Stimulated activated naive CD8-positive, alpha-beta T cell treated with anti-CD3 and anti-CD28 coated beads, Interleukin-15, Interleukin-2, amounts not matched to agents 100 ng/mL and 50 ng/mL, for 24 hours (primary cell): ENCODE data around the gene CAMK1G.

ENCODE experiments used
- H3K27ac Mint-ChIP-seq: one replicate; pipeline ENCODE4 v1.8.0; 2021; ENCODE audit warnings: mild to moderate bottlenecking, mixed read lengths
- H3K27me3 Mint-ChIP-seq: one replicate; pipeline ENCODE4 v1.8.0; 2021; ENCODE audit warnings: mixed read lengths
- H3K36me3 Mint-ChIP-seq: one replicate; pipeline ENCODE4 v1.8.0; 2021; ENCODE audit warnings: low read depth, mixed read lengths
- H3K4me1 Mint-ChIP-seq: one replicate; pipeline ENCODE4 v1.8.0; 2021; ENCODE audit warnings: low read depth, mixed read lengths
- H3K4me3 Mint-ChIP-seq: one replicate; pipeline ENCODE4 v1.8.0; 2021; ENCODE audit warnings: mild to moderate bottlenecking, mixed read lengths
- H3K9me3 Mint-ChIP-seq: one replicate; pipeline ENCODE4 v1.8.0; 2021; ENCODE audit warnings: mixed read lengths

CAMK1G gene

DNA sequence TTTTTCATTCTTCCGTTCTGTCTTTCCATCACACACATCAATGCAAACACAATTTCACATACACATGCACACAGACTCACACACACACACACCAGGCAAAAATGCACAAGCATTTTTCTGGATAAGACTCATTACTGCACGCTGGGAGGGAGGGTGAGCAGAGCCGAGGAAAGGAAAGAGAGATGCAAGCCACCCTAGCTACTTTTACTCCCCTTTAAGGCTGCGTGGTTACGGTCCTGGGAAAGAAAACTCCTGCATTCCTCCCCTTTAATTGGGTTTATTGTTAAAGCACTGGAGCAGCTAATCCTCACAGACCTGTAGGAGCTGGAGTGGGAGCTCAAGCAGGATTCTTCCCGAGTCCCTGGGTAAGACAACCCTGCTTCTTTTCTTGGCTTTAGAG is at the start of gene CAMK1G:
TSS of gene CAMK1G (plus strand) at position 307 of the 400 bp plus-strand sequence. CDS start 11,270 bp downstream, outside the sequence.
- H3K27ac Mint-ChIP-seq: no peak within 1 kb of the TSS
- no peak within 1 kb of the TSS for H3K4me3 Mint-ChIP-seq
- H3K4me1 Mint-ChIP-seq: no peaks in the 10 kb centered on the region
- H3K9me3 Mint-ChIP-seq: no peaks in the 10 kb centered on the region
- no peaks in the 10 kb centered on the region for H3K36me3 Mint-ChIP-seq
- H3K27me3 Mint-ChIP-seq: no peaks in the 10 kb centered on the region

DNA sequence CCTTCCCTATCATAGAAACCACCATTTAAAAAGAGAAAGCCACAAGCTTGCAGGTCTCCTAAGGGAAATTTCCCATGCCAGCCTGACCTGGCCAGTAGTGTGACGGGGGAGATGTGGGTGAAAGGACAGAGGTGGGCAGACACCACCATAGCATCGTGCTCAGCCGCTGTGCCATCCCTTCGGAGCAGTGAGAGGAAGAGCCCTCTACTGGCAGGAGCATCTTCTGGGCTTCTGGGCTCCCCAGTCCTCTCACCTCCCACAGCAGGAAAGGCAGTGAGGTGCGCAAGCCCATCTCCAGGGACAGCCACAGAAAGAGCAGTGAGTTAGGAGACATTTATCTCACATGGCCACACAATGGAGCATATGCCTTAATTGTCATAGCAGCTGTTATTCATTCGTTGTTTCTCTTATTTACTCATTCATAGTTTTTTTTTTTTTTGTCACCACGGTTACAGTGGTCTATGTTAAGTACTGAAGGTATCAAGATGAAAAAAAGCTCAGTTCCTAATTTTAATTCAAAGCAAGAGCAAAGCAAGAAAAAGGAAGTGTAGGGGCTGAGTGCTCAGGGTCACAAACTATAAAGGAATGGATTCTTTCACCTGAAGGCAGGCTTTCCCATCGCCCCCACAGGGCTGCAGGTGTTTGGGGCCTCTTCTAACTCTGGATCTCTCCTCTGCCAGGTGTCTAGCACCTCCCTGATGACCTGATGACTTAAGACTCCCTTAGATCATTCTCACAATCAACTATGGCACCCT is 48.8 kb upstream of the CAMK1G start:
- H3K4me3 Mint-ChIP-seq: no peak overlapping the region
- H3K4me1 Mint-ChIP-seq: no peaks in the 10 kb centered on the region
- H3K27ac Mint-ChIP-seq: no peak overlapping the region
- H3K9me3 Mint-ChIP-seq: no peaks in the 10 kb centered on the region
- peaks cover 33% of the 10 kb centered on the region for H3K27me3 Mint-ChIP-seq
- H3K36me3 Mint-ChIP-seq: no peaks in the 10 kb centered on the region

- Mint-ChIP-seq H3K4me3 (no peak overlapping the region), H3K27ac (no peak overlapping the region), H3K36me3 (no peaks in the 10 kb centered on the region), H3K27me3 (peaks cover 32% of the 10 kb centered on the region), H3K9me3 (no peaks in the 10 kb centered on the region), H3K4me1 (no peaks in the 10 kb centered on the region)
Observed at GRCh38 chr1:209536843-209537242, 46.7 kb upstream of the CAMK1G start.

DNA sequence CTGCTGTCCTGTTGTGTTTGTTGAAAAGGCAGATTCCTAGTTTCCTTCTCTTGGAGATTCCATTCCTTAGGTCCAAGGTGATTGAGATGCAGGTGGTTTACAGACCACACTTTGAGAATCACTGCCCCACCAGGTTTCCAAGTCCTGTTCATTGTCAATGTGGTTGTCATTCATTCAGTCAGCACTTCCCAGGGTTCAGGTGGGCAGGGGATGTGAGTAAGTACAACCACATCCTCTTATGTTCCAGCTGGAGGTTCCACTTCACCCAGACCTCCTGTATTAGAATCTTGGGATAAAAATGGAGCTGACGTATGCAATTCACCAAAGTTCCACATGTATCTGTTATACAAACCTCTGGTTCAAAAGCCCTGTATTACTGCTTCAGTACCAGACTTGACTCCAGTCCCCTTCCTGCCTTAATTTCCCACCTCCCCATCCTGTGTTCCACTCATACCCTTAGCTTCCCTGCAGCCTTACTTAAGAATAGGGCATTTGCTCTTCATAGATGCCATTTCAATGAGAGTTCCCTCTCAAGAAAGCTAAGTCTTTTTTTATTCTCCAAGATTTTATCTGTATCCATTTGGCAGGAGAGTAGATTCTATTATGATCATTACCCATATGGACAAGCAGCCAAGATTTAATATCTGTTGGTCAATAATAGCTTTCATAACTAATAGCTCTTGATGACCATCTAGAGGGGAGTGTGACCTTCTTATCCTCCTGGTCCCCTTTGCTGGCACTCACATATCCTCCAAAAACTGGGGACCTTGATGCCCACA is 46.0 kb upstream of the CAMK1G start:
- H3K27me3 Mint-ChIP-seq: peaks cover 29% of the 10 kb centered on the region
- H3K9me3 Mint-ChIP-seq: no peaks in the 10 kb centered on the region
- peaks cover 3% of the 10 kb centered on the region for H3K4me1 Mint-ChIP-seq
- H3K36me3 Mint-ChIP-seq: no peaks in the 10 kb centered on the region
- H3K4me3 Mint-ChIP-seq: no peak overlapping the region
- H3K27ac Mint-ChIP-seq: no peak overlapping the region

GRCh38 chr1:209539576-209539975 is 43.9 kb upstream of the CAMK1G start:
- no peaks in the 10 kb centered on the region for H3K9me3 Mint-ChIP-seq
- H3K4me1 Mint-ChIP-seq: peaks cover 8% of the 10 kb centered on the region
- no peak overlapping the region for H3K27ac Mint-ChIP-seq
- H3K36me3 Mint-ChIP-seq: no peaks in the 10 kb centered on the region
- no peak overlapping the region for H3K4me3 Mint-ChIP-seq
- H3K27me3 Mint-ChIP-seq: peaks cover 31% of the 10 kb centered on the region

DNA sequence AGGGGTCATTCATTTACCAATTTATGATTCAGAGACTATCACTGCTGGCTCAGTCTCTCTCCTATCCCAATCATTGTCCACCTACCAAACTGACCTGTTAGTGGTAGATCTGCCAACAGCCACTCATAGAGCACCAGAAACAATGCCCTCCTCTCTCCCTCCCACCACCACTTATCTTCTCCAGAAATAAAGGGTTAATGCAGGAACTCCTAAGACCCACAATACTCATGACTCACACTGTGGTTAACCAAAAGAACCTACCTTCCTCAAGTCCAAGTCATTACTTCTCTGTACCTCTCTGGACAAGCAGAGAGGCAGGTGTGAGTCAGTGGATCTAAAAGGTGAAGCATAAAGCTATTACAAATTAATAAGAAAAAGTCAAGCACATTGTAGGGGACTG is 40.9 kb upstream of the CAMK1G start:
- Mint-ChIP-seq H3K36me3 (no peaks in the 10 kb centered on the region), H3K27me3 (peaks cover 24% of the 10 kb centered on the region), H3K9me3 (no peaks in the 10 kb centered on the region), H3K4me3 (no peak overlapping the region), H3K27ac (no peak overlapping the region), H3K4me1 (peaks cover 8% of the 10 kb centered on the region)

- Mint-ChIP-seq H3K4me1 (peaks cover 8% of the 10 kb centered on the region), H3K4me3 (no peak overlapping the region), H3K27ac (no peak overlapping the region), H3K27me3 (peaks cover 13% of the 10 kb centered on the region), H3K36me3 (no peaks in the 10 kb centered on the region), H3K9me3 (no peaks in the 10 kb centered on the region)
Observed at GRCh38 chr1:209544098-209544497, 39.4 kb upstream of the CAMK1G start.

GRCh38 chr1:209545423-209545822 is 38.1 kb upstream of the CAMK1G start:
- no peaks in the 10 kb centered on the region for H3K36me3 Mint-ChIP-seq
- H3K27ac Mint-ChIP-seq: no peak overlapping the region
- no peaks in the 10 kb centered on the region for H3K9me3 Mint-ChIP-seq
- peaks cover 7% of the 10 kb centered on the region for H3K27me3 Mint-ChIP-seq
- H3K4me1 Mint-ChIP-seq: peaks cover 8% of the 10 kb centered on the region
- H3K4me3 Mint-ChIP-seq: no peak overlapping the region

DNA sequence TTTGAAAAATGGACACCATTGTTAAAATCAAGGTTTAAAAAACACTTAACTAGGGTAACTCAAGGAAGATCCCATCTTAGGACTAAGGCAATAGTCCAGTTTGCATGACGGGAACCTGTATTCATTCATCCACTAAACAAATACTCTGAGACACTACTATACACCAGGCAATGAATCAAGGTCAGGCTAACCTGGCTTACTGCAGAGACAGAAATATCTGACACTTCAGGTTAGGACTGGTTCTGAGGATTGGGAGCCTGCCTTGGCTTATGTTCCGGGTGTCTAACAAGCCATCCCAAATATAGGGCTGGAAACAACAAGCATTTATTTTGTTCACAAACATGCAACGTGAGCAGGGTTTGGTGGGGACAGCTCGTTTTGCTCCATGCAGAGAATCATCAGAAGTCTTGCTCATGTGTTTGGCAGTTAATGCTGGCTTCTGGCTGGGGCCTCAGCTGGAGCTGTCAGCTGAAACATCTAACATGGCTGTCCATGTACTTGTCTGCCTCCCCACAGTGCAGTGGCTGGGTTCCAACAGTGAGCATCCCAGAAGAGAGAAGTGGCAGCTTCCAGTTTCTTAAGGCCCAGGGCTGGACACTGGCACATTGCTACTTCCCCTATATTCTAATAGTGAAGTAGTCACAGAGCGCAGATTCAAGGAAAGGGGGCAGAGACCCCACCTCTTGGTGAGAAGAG is 37.0 kb upstream of the CAMK1G start:
- peaks cover 7% of the 10 kb centered on the region for H3K27me3 Mint-ChIP-seq
- no peaks in the 10 kb centered on the region for H3K9me3 Mint-ChIP-seq
- peaks cover 8% of the 10 kb centered on the region for H3K4me1 Mint-ChIP-seq
- H3K4me3 Mint-ChIP-seq: no peak overlapping the region
- H3K36me3 Mint-ChIP-seq: no peaks in the 10 kb centered on the region
- H3K27ac Mint-ChIP-seq: no peak overlapping the region

GRCh38 chr1:209547626-209548025 is 35.9 kb upstream of the CAMK1G start:
- H3K9me3 Mint-ChIP-seq: no peaks in the 10 kb centered on the region
- peaks cover 5% of the 10 kb centered on the region for H3K27me3 Mint-ChIP-seq
- H3K4me3 Mint-ChIP-seq: no peak overlapping the region
- H3K4me1 Mint-ChIP-seq: peaks cover 4% of the 10 kb centered on the region
- H3K36me3 Mint-ChIP-seq: no peaks in the 10 kb centered on the region
- H3K27ac Mint-ChIP-seq: no peak overlapping the region

DNA sequence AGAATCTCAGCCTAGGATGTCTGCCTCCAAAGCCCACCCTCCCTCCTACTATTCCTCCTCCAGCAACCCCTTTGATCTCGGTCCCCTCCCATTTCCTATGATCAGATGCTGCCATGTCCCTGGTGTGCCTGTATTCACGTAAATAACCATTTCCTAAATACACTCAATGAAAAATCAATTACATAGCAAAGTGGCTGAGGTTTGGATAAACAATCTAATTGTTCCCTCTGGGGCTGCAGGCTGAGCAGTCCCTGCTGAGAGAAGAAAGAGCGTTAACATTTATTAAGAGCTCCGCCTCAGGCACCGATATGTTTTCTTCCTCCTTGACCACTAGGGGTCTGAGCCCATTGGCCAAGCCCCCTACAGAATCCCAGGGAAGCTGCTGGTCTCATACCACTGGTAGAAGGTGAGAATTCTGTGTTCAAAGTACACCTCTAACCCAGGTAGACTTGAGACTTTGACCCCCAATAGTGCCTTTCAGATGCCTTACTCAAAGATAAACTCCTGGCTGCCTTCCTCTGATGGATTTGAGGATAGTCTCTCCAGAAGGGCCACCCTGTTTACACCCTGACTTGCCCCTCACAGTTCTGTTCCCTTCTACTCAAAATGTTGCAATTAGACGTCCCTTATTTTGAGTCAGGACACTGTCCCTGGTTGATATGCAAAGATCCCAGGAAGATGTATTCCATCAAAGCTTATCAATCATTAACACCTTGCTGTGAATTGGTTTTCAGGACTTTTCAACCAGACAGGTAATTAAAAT is 33.9 kb upstream of the CAMK1G start:
- no peaks in the 10 kb centered on the region for H3K4me1 Mint-ChIP-seq
- H3K4me3 Mint-ChIP-seq: no peak overlapping the region
- H3K36me3 Mint-ChIP-seq: no peaks in the 10 kb centered on the region
- H3K9me3 Mint-ChIP-seq: no peaks in the 10 kb centered on the region
- H3K27me3 Mint-ChIP-seq: no peaks in the 10 kb centered on the region
- no peak overlapping the region for H3K27ac Mint-ChIP-seq

DNA sequence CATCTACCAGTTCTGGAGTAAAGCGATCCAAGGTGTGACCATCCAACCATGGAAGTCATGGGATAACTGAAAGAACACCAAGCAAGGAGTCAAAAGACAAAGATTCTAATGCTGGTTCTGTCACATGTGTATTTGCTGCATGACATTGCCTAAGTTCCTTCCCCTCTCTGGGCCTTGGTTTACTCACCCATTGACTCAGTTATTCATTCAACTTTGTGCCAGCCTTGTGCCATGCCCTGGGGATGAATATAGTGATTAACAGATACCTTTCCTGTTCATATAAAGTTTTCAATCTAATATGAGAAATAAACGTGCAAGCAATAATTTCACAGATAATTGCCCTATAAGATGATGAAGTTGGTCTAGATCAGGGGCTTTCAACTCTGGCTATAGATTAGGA is 33.0 kb upstream of the CAMK1G start:
- Mint-ChIP-seq H3K27me3 (no peaks in the 10 kb centered on the region), H3K4me3 (no peak overlapping the region), H3K9me3 (no peaks in the 10 kb centered on the region), H3K4me1 (no peaks in the 10 kb centered on the region), H3K27ac (no peak overlapping the region), H3K36me3 (no peaks in the 10 kb centered on the region)

GRCh38 chr1:209552406-209553264 is 30.9 kb upstream of the CAMK1G start:
- no peaks in the 10 kb centered on the region for H3K4me1 Mint-ChIP-seq

More at GRCh38 chr1:209552406-209553264, 30.9 kb upstream of the CAMK1G start:
- Mint-ChIP-seq H3K27me3 (no peaks in the 10 kb centered on the region), H3K27ac (no peak overlapping the region), H3K36me3 (no peaks in the 10 kb centered on the region), H3K9me3 (no peaks in the 10 kb centered on the region), H3K4me3 (no peak overlapping the region)
